Liver (tissue), 9 donors: ENCODE data around the gene FBP2. TPM values are rescaled to one million over a fixed set of nuclear protein-coding genes. Genes with fewer than 3 reads are reported as not detected.

Experiments
- DNase-seq: peaks from one replicate; pipeline ENCODE4 v3.0.0-alpha.2; 2017; ENCODE audit warnings: low spot score
- H3K27ac ChIP-seq, 2 donors: one replicate each; pipeline ENCODE4 v1.7.0; 2013; ENCODE audit warnings: inconsistent platforms in 2 of 2, low read length in 2 of 2, control low read depth in 1 of 2, low read depth in 1 of 2, mild to moderate bottlenecking in 1 of 2
- H3K27me3 ChIP-seq, 4 donors: one replicate each; pipeline versions ENCODE4 v1.6.1 to v1.7.0; 2013; ENCODE audit warnings: low read length in 3 of 4, inconsistent platforms in 1 of 4, mild to moderate bottlenecking in 1 of 4, moderate library complexity in 1 of 4; ENCODE audit not compliant: control insufficient read depth in 4 of 4, insufficient read depth in 4 of 4
- H3K36me3 ChIP-seq, 4 donors: one replicate each; pipeline versions ENCODE4 v1.6.1 to v1.7.0; 2013; ENCODE audit warnings: low read length in 3 of 4, mild to moderate bottlenecking in 3 of 4, low read depth in 1 of 4, moderate library complexity in 1 of 4; ENCODE audit not compliant: control insufficient read depth in 4 of 4, insufficient read depth in 3 of 4
- H3K4me1 ChIP-seq, 4 donors: one replicate each; pipeline versions ENCODE4 v1.6.1 to v1.7.0; 2013; ENCODE audit warnings: low read length in 3 of 4, mild to moderate bottlenecking in 3 of 4, moderate library complexity in 1 of 4; ENCODE audit not compliant: control insufficient read depth in 4 of 4, insufficient read depth in 4 of 4
- H3K4me3 ChIP-seq, 3 donors: one replicate each; pipeline versions ENCODE4 v1.6.1 to v1.7.0; 2013; ENCODE audit warnings: low read length in 3 of 3, control low read depth in 1 of 3, low read depth in 1 of 3, mild to moderate bottlenecking in 1 of 3
- H3K9ac ChIP-seq, 2 donors: one replicate each; pipeline ENCODE4 v1.7.0; 2013; ENCODE audit warnings: low read length in 2 of 2, mild to moderate bottlenecking in 2 of 2, moderate library complexity in 2 of 2, control low read depth in 1 of 2, low read depth in 1 of 2
- H3K9me3 ChIP-seq, 4 donors: one replicate each; pipeline versions ENCODE4 v1.6.1 to v1.7.0; 2013; ENCODE audit warnings: low read length in 3 of 4; ENCODE audit not compliant: control insufficient read depth in 4 of 4
- FOXA1 ChIP-seq: IDR thresholded peaks from 2 replicates; pipeline ENCODE4 v1.6.1; 2016; ENCODE audit warnings: antibody characterized with exemption
- FOXA2 ChIP-seq: IDR thresholded peaks from 2 replicates; pipeline ENCODE4 v1.6.1; 2016; ENCODE audit warnings: antibody characterized with exemption
- GABPA ChIP-seq, 2 donors: IDR thresholded peaks in 1 of 2; conservative IDR thresholded peaks in 1 of 2; 2 replicates each; pipeline ENCODE4 v1.6.1; 2016; ENCODE audit warnings: antibody characterized with exemption in 2 of 2, mild to moderate bottlenecking in 1 of 2, moderate library complexity in 1 of 2
- HNF4A ChIP-seq, 2 donors: conservative IDR thresholded peaks; 2 replicates each; pipeline ENCODE4 v1.6.1; 2016; ENCODE audit warnings: antibody characterized with exemption in 2 of 2, mild to moderate bottlenecking in 2 of 2
- HNF4G ChIP-seq: IDR thresholded peaks from 2 replicates; pipeline ENCODE4 v1.6.1; 2016; ENCODE audit warnings: antibody characterized with exemption
- JUND ChIP-seq, 2 donors: IDR thresholded peaks; 2 replicates each; pipeline ENCODE4 v1.6.1; 2016; ENCODE audit warnings: antibody characterized with exemption in 2 of 2
- NR2F2 ChIP-seq: IDR thresholded peaks from 2 replicates; pipeline ENCODE4 v1.6.1; 2016; ENCODE audit warnings: antibody characterized with exemption
- RAD21 ChIP-seq, 2 donors: IDR thresholded peaks; 2 replicates each; pipeline ENCODE4 v1.6.1; 2016; ENCODE audit warnings: antibody characterized with exemption in 2 of 2, mild to moderate bottlenecking in 2 of 2
- SP1 ChIP-seq: IDR thresholded peaks from 2 replicates; pipeline ENCODE4 v1.6.1; 2018; ENCODE audit warnings: antibody characterized with exemption, mild to moderate bottlenecking
- YY1 ChIP-seq: IDR thresholded peaks from 2 replicates; pipeline ENCODE4 v1.6.1; 2016; ENCODE audit warnings: antibody characterized with exemption, mild to moderate bottlenecking
- WGBS: extraction: QIAGEN DNeasy Blood & Tissue Kit; methylation state at CpG from one replicate; pipeline ENCODE4 v1.1.7; 2013; 5-methylcytosine and 5-hydroxymethylcytosine counted together
- polyA plus RNA-seq, 2 donors: library from polyadenylated mRNA; stranded (reverse) in 1 of 2; unstranded in 1 of 2; fragments of 200-250 nt in 1 of 2; fragments of >200 nt in 1 of 2; fragmentation: Nextera tagmentation in 1 of 2; extraction: Ambion mirVana in 1 of 2; gene quantifications; one replicate each; pipeline versions ENCODE4 v1.2.1 to v1.2.3, GENCODE V29; 2013 to 2015
- total RNA-seq, 2 donors: library from RNA; depleted of rRNA; stranded (reverse); fragments of >200 nt; gene quantifications; one replicate each; pipeline ENCODE4 v1.2.3, GENCODE V29; 2014
- TF ChIP-seq, protein P1 (sequence below): IDR thresholded peaks from 2 replicates; pipeline ENCODE4 v1.6.1; 2016; ENCODE audit warnings: antibody characterized with exemption
- TF ChIP-seq, protein P2 (sequence below): IDR thresholded peaks from 2 replicates; pipeline ENCODE4 v1.6.1; 2016; ENCODE audit warnings: antibody characterized with exemption
- TF ChIP-seq, protein P3 (sequence below): fragments of 150-350 bp; IDR thresholded peaks from 2 replicates; pipeline ENCODE4 v1.5.1; 2017; ENCODE audit warnings: improper control_type of control experiment, low read depth, low read length; ENCODE audit not compliant: missing input control
- TF ChIP-seq, protein P4 (sequence below): IDR thresholded peaks from 2 replicates; pipeline ENCODE4 v1.6.1; 2016; ENCODE audit warnings: antibody characterized with exemption, mild to moderate bottlenecking
- TF ChIP-seq, protein P5 (sequence below): IDR thresholded peaks from 2 replicates; pipeline ENCODE4 v1.6.1; 2016; ENCODE audit warnings: antibody characterized with exemption
- donor health status: healthy.
- donor health status: healthy.
- donor health status: healthy.
- donor health status: healthy.
- donor health status: healthy.

The FBP2 gene
- total and polyA plus RNA-seq, 4 donors: not detected

DNA sequence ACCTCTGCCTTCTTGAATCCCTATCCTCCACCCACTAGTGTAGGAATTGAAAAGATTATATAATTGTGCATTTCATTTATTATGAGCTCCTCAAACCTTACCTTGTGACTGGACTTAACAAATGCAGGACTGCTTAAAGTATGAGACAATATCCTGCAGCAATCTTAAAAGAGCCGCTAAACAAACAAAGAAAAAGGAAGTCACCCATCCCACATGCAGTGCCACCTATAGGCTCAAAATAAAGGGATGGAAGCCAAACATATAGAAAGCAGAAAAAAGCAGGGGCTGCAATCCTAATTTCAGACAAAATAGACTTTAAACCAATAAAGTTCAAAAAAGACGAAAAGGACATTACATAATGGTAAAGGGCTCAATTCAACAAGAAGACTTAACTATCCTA lies 30.1 kb downstream of the FBP2 start:
- Histone ChIP-seq H3K27ac (no peak overlapping the region), H3K9me3 (no peaks in the 10 kb centered on the region), H3K36me3 (peaks cover 0 to 3% (median 2%) of the 10 kb centered on the region in 4 donors), H3K4me3 (no peak overlapping the region), H3K27me3 (no peaks in the 10 kb centered on the region), H3K9ac (no peak overlapping the region), H3K4me1 (no peaks in the 10 kb centered on the region)
- WGBS: 62% methylated on average over 2 of the region's 2 CpGs
- no peak for DNase-seq
- TF ChIP-seq, protein P1, sequence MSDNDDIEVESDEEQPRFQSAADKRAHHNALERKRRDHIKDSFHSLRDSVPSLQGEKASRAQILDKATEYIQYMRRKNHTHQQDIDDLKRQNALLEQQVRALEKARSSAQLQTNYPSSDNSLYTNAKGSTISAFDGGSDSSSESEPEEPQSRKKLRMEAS: no peak
- TF ChIP-seq, protein P2, sequence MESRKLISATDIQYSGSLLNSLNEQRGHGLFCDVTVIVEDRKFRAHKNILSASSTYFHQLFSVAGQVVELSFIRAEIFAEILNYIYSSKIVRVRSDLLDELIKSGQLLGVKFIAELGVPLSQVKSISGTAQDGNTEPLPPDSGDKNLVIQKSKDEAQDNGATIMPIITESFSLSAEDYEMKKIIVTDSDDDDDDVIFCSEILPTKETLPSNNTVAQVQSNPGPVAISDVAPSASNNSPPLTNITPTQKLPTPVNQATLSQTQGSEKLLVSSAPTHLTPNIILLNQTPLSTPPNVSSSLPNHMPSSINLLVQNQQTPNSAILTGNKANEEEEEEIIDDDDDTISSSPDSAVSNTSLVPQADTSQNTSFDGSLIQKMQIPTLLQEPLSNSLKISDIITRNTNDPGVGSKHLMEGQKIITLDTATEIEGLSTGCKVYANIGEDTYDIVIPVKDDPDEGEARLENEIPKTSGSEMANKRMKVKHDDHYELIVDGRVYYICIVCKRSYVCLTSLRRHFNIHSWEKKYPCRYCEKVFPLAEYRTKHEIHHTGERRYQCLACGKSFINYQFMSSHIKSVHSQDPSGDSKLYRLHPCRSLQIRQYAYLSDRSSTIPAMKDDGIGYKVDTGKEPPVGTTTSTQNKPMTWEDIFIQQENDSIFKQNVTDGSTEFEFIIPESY: no peak
- TF ChIP-seq, protein P3, sequence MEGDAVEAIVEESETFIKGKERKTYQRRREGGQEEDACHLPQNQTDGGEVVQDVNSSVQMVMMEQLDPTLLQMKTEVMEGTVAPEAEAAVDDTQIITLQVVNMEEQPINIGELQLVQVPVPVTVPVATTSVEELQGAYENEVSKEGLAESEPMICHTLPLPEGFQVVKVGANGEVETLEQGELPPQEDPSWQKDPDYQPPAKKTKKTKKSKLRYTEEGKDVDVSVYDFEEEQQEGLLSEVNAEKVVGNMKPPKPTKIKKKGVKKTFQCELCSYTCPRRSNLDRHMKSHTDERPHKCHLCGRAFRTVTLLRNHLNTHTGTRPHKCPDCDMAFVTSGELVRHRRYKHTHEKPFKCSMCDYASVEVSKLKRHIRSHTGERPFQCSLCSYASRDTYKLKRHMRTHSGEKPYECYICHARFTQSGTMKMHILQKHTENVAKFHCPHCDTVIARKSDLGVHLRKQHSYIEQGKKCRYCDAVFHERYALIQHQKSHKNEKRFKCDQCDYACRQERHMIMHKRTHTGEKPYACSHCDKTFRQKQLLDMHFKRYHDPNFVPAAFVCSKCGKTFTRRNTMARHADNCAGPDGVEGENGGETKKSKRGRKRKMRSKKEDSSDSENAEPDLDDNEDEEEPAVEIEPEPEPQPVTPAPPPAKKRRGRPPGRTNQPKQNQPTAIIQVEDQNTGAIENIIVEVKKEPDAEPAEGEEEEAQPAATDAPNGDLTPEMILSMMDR: no peak
- TF ChIP-seq GABPA (IDR thresholded peaks at IDR 0.05 in 1 of 2, conservative IDR thresholded peaks at IDR 0.05 in 1 of 2): no peak
- TF ChIP-seq HNF4A (conservative IDR thresholded peaks at IDR 0.05): no peak
- TF ChIP-seq SP1: no peak
- TF ChIP-seq RAD21 (IDR thresholded peaks at IDR 0.05): no peak
- no peak for TF ChIP-seq NR2F2

DNA sequence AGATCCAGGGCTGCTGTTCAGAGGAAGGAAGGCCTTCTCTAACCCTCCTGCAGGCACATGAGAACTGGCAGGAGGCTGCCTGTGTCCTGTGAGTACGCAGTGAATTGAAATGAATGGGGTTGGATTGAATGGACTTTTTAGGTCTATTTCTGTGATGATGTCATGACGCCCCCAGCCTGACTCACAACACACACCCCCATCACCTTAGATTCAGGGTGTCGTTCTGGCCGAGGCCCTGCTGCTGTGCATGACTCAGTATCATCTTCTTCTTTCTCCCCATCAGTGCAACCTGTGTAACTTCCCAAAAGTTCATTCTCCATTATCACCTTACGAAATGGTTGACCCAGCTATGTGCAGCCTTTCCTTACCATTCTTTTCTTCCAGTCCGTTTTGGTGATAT lies 33.4 kb downstream of the FBP2 start:
- 93% methylated on average over 6 of the region's 6 CpGs for WGBS
- Histone ChIP-seq H3K4me3 (no peak overlapping the region), H3K27ac (no peak overlapping the region), H3K9ac (no peak overlapping the region), H3K4me1 (no peaks in the 10 kb centered on the region), H3K9me3 (no peaks in the 10 kb centered on the region), H3K27me3 (no peaks in the 10 kb centered on the region), H3K36me3 (peaks cover 0 to 4% (median 3%) of the 10 kb centered on the region in 4 donors)
- DNase-seq: no peak
- no peak for TF ChIP-seq FOXA2
- TF ChIP-seq SP1: no peak
- TF ChIP-seq FOXA1: no peak
- TF ChIP-seq, protein P2: no peak
- TF ChIP-seq JUND (IDR thresholded peaks at IDR 0.05): no peak
- no peak for TF ChIP-seq NR2F2
- no peak for TF ChIP-seq GABPA (IDR thresholded peaks at IDR 0.05 in 1 of 2, conservative IDR thresholded peaks at IDR 0.05 in 1 of 2)
- TF ChIP-seq, protein P3: no peak
- TF ChIP-seq, protein P4, sequence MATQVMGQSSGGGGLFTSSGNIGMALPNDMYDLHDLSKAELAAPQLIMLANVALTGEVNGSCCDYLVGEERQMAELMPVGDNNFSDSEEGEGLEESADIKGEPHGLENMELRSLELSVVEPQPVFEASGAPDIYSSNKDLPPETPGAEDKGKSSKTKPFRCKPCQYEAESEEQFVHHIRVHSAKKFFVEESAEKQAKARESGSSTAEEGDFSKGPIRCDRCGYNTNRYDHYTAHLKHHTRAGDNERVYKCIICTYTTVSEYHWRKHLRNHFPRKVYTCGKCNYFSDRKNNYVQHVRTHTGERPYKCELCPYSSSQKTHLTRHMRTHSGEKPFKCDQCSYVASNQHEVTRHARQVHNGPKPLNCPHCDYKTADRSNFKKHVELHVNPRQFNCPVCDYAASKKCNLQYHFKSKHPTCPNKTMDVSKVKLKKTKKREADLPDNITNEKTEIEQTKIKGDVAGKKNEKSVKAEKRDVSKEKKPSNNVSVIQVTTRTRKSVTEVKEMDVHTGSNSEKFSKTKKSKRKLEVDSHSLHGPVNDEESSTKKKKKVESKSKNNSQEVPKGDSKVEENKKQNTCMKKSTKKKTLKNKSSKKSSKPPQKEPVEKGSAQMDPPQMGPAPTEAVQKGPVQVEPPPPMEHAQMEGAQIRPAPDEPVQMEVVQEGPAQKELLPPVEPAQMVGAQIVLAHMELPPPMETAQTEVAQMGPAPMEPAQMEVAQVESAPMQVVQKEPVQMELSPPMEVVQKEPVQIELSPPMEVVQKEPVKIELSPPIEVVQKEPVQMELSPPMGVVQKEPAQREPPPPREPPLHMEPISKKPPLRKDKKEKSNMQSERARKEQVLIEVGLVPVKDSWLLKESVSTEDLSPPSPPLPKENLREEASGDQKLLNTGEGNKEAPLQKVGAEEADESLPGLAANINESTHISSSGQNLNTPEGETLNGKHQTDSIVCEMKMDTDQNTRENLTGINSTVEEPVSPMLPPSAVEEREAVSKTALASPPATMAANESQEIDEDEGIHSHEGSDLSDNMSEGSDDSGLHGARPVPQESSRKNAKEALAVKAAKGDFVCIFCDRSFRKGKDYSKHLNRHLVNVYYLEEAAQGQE: no peak
- TF ChIP-seq, protein P5, sequence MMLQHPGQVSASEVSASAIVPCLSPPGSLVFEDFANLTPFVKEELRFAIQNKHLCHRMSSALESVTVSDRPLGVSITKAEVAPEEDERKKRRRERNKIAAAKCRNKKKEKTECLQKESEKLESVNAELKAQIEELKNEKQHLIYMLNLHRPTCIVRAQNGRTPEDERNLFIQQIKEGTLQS: no peak
- TF ChIP-seq, protein P1: no peak
- no peak for TF ChIP-seq YY1
- no peak for TF ChIP-seq HNF4G
- TF ChIP-seq HNF4A (conservative IDR thresholded peaks at IDR 0.05): no peak
